GM23248 (cell line): ENCODE measurements around the gene IER3.

ENCODE experiments used
- EZH2 ChIP-seq: fragments of 200-600 bp; sonication (generic); IDR thresholded peaks from 2 replicates; pipeline ENCODE4 v1.6.1; 2018; ENCODE audit warnings: antibody characterized with exemption, mild to moderate bottlenecking; ENCODE audit not compliant: insufficient read depth, poor library complexity, severe bottlenecking
- EZH2phosphoT487 ChIP-seq: fragments of 200-600 bp; sonication (generic); IDR thresholded peaks from 2 replicates; pipeline ENCODE4 v1.6.1; 2018; ENCODE audit warnings: antibody characterized with exemption, moderate library complexity, mild to moderate bottlenecking, low read depth; ENCODE audit not compliant: insufficient read depth

- no peak for TF ChIP-seq EZH2phosphoT487
- TF ChIP-seq EZH2, result no peak
These were observed 23.6 kb upstream of the IER3 start for GRCh38 chr6:30767944-30768301.
